Hypothalamus (tissue), 51 donors: ENCODE data around the gene TPSD1.
A peak's percentile ranks its signal among the peaks of the same experiment; 100 is the strongest.
"Not testable (repeated sequence)": the region's sequence is repeated elsewhere in the genome, so short reads cannot be mapped to it uniquely, and the experiment has no call there.

Experiments
- DNase-seq, 51 donors: peaks; one replicate each; lab custom pipeline; 2025; lab: John Stamatoyannopoulos, UW

Gene TPSD1

DNA sequence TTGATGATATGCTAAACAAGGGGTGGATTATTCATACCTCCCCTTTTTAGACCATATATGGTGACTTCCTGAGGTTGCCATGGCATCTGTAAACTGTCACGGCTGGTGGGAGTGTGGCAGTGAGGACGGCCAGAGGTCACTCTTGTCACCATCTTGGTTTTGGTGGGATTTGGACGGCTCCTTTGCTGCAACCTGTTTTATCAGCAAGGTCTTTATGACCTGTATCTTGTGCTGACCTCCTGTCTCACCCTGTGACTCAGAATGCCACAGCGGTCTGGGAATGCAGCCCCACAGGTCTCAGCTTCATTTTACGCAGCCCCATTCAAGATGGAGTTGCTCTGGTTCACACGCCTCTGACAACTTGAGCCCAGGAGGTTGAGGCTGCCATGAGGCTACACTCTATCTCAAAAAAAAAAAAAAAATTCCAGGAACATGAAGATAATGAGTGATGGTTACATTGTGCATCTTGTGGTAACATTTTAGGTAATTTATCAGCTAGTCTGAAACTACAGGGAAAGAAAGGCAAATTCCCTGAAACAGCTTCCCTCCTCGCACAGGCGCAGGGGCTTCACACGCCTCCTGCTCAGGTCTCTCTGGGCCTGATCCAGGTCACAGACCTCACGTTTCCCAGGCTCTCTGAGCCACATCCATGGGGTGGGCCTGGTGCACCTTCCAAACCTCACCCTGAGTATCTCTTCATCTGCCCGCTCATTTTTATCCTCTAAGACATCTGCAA lies 38.2 kb downstream of the TPSD1 start:
- DNase-seq, result no peak

DNA sequence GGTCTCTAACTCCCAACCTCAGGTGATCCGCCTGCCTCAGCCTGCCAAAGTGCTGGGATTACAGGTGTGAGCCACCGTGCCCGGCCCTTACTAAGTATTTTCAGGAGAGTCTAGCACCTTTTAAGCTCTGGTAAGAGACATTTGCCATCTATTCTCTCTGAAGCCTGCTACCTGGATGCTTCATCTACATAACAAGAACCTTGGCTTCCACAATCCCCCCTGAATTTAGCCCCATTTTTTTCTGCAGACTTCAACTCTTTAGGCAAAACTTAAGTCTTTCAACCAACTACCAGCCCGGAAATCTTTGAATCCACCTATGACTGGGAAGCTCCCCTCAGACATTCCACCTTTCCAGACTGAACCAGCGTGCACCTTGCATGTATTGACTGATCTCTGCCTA lies 39.6 kb downstream of the TPSD1 start:
- DNase-seq, result no peak

DNA sequence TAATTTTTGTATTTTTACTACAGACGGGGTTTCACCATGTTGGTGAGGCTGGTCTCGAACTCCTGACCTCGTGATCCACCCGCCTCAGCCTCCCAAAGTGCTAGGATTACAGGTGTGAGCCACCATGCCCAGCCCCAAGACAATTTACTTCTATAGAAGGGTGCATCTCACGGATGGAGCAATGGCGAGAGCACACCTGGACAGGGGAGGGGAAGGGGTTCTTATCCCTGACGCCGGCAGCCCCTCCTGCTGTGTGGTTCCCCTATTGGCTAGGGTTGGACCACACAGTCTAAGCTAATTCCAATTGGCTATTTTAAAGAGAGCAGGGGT lies 40.8 kb downstream of the TPSD1 start:
- not testable (repeated sequence) for DNase-seq

DNA sequence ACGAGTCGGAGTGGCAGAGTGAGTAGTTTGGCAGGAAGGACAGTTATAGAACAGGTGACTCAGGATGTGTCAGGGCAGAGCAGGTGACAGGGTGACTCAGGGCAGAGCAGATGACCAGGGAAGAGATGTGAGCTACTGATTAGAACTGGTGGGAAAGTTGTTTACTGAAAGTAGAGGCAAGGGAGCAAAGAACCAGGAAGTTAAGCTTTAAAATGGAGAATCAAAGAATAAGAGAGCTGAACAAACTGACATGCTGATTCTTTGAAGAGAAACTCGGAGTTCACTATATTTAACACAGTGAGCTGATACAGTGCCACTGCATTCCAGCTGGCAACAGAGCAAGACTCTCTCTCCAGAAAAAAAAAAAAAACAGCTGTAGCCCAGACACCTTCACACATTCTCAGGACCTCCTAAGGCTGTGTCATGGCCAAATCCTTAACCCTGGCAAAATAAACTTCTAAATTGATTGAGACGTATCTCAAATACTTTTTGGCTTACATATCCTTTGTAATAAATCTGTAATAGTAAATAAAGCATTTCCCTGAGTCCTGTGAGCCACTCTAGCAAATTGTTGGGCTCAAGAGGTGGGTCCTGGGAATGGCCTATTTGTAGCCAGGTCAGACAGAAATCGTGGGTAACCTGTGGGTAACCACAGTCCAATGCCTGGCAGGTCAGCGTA lies 41.3 kb downstream of the TPSD1 start:
- DNase-seq, result peak in 1 of 51 donors; percentile 3

DNA sequence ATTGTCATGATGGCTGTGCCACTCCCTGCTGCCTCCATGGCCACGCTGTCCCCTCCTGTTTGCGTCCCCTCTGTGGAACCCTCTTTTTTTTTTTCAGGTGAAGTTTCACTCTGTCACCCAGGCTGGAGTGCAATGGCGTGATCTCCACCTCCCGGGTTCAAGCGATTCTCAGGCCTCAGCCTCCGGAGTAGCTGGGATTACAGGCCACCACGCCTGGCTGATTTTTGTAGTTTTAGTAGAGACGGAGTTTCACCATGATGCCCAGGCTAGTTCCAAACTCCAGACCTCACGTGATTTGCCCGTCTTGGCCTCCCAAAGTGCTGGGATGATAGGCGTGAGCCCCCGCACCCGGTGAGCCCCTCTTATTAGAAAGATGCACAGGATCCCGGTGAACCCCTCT lies 42.5 kb downstream of the TPSD1 start:
- no peak for DNase-seq

DNA sequence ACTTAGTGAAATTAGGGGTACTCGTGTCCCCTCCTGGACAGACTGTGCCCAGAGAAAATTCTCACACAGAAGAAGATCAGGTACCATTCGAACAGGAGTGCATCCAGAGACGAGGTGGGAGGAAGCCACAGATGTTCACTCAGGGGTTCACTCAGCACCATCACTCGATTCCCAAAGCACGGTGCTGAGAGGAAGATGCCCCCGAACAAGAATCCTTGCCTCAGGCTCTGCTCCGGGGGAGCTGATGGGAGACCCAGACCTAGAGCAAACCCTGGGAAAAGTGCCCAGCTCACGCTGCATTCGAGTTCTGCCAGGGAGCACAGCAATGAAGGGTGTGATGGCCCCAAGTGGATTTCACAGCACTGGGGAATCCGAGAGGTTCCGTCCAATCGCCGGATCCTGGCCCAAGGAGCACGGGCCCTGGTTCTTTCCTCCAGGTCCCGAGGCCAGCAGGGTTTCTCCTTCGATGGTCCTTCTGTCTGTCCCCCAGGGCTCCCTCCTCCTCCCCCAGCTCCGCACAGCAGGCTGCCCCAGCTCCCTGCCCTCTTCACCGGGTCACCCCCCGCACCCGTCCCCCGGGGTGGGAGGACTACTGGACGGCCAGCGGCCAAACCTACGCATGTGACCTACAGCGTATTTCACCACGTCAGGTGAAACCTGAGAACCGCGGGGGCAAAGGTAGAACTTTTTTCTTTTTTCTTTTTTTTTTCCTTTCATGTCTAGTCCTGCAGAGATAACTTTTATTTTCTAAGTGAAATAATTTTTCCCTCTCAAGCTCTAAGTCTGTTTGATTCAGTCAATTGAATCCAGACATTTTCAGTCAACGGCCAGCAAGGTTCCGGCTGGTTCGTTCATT lies 43.4 kb downstream of the TPSD1 start:
- DNase-seq, result no peak

DNA sequence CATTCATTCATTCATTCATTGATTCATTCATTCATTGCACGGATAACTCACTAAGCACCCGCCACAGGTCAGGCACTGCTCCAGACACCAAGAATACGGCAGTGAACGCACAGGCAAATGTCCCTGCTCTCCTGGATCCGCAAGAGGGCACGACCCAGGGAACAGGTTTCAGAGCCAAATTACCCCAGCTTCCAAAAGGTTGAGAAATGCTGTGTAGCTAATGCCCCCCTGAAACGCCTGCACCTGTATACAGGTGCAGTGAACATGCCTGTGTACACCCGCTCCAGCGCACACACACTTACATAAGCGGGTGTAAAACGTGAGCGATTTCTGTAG lies 44.0 kb downstream of the TPSD1 start:
- DNase-seq, result no peak

DNA sequence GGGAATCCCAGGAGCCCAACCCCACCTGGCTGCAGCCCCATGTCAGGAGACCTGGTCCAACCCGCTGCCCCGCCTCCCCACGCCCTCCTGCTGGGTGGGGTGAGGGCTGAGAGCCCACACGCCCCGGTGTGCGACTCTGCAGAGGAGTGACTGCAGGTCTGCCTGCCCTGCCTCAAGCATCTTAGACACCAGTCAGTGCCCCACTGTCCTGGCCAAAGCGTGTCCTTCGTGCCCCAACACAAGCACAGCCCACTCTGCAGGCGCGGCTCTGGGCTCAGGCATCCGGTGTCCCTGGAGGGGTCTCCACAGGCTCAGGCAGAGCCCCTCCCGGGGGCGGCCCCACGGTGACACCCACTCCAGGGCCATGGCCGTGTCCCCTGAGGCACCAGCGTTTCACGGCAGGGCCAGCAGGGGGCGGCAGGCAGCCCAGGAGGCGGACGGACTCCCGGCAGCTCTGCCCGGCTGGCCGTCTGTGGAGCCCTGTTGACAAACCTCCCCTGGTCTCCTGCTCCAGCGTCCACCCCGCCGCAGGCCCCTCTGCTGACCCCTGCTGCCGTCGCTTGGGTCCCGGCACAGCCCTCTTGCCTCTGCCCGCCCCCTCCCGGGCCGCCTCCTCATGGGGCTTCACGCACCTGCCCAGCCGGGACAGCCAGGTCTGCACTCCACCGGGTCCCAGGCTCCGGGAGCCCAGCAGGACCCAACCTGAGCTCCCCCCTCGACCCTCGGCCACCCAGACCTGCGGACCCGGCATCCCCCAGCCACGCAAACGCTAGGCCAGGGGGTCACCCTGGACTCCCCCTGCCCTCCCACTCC lies 45.0 kb downstream of the TPSD1 start:
- DNase-seq, result peak in 34 of 51 donors; percentile 2 to 72 (median 28)

DNA sequence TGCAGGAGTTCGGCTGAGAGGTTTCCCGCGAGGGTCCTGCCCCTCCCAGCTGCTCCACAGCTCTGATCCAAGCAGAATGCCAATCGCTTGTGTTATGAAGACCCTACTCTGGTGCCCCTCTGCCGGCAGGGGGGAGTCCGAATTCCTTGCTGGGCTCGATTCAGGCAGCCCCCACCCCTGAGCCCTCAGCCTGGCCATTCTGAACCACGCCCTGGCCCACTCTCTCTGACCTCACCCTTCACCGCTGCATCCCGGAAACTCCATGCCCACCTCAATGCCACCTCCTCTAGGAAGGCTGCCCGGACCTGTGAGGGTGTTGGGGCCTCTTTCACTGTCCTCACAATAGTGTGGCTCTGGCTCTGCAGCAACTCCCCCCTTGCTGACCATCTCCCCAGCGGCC lies 45.7 kb downstream of the TPSD1 start:
- DNase-seq, result no peak

DNA sequence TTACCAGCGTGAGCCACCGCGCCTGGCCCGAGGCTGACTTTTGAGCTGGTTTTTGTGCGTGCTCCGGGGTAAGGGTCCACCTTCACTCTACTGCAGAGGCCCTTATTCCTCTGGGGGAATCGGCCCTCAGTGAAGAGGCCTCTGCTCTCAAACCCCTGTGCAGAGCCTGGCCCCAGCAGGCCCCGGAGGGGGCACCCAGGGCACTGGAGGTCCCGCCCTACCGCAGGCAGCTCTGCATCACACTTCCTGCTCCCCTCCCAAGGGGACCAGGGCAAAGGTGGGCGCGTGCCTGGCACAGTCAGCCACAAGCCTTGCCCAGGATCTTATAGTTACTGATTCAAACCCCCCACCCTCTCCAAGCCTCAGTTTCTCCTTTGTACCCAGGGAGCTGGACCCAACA lies 50.0 kb downstream of the TPSD1 start:
- no peak for DNase-seq

DNA sequence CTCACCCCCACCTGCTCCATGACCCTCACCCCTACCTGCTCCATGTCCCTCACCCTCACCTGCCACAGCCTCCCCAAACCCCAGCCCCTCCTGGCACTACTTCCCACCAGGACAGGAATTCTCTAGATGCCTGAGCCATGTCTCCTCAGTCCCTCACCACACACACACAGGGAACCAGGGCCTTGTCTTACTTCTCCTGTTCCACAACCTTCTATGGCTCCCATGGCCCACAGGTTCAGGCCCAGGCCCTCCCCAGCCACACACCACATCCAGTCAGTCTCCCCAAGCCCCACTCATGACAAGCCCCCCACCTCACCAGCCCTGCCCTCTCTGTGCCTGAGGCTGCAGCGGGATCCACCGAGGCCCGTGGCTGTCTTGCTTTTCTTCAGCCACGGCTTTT lies 50.5 kb downstream of the TPSD1 start:
- DNase-seq, result no peak

DNA sequence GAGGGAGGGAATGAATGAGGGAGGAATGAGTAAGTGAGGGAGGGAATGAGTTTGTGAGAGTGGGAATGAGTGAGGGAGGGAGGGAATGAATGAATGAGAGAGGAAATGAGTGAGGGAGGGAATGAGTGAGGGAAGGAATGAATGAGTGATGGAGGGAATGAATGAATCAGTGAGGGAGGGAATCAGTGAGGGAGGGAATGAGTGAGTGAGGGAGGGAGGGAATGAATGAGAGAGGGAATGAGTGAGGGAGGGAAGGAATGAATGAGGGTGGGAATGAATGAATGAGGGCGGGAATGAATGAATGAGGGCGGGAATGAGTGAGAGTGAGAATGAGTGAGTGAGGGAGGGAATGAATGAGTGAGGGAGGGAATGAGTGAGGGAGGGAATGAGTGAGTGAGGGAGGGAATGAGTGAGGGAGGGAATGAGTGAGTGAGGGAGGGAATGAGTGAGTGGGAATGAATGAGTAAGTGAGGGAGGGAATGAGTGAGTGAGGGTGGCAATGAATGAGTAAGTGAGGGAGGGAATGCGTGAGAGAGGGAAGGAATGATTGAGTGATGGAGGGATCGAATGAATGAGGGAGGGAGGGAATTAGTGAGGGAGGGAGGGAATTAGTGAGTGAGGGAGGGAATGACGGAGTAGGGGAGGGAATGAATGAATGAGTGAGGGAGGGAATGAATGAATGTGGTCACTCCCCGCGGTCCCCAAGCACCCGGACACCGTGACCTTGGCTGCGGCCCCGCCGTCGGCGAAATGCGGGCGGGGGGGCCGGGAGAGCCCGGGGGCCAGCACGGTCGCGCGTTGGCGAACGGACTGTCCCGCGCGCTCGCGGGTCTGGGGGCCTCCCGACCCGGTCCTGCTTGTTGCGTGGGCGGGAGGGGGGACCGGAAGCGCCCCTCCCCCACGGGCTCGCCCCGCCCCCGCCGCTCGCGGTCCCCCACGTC lies 52.4 kb downstream of the TPSD1 start:
- no peak for DNase-seq
